Stomach (tissue), 4 donors: ENCODE results near the gene TMPRSS2.

Experiments used
- POLR2A ChIP-seq, 4 donors: fragments of 450-650 bp; IDR thresholded peaks; one replicate each; pipeline ENCODE4 v1.6.1; 2016; ENCODE audit warnings: antibody characterized with exemption in 4 of 4, control low read depth in 2 of 4, mild to moderate bottlenecking in 1 of 4, moderate library complexity in 1 of 4
- POLR2AphosphoS5 ChIP-seq, 3 donors: sonication (generic); formaldehyde crosslinking; IDR thresholded peaks; one replicate each; pipeline ENCODE4 v1.6.1; 2016; ENCODE audit warnings: antibody characterized with exemption in 3 of 3
- TF ChIP-seq, protein P1 (sequence below), 7 experiments: fragments of 450-650 bp in 4 of 7; fragments of 200-600 bp in 3 of 7; sonication (generic) in 3 of 7; IDR thresholded peaks; one replicate each; pipeline ENCODE4 v1.5.1; 2016 to 2019; ENCODE audit warnings: antibody characterized with exemption in 7 of 7, control low read depth in 2 of 7, mild to moderate bottlenecking in 1 of 7

DNA sequence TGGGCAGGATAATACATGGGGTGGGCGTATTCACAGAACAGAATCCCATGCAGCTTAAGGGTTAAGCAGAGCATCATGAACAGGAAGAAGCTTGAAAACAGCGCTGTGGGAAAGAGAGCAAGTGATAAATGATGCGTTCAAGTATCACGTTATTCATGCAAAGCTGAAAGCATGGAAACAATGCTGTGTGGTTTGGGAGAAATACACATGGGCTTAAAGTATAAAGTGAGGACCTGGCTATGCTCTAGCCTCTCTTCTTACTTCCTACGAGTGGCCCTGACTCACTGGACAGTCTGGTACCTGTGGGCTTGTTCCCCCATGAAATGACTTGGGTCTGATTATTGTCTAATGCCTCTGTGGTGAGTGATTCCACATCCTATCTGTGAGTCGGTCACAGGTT, 25.7 kb downstream of the TMPRSS2 start:
- TF ChIP-seq, protein P1, sequence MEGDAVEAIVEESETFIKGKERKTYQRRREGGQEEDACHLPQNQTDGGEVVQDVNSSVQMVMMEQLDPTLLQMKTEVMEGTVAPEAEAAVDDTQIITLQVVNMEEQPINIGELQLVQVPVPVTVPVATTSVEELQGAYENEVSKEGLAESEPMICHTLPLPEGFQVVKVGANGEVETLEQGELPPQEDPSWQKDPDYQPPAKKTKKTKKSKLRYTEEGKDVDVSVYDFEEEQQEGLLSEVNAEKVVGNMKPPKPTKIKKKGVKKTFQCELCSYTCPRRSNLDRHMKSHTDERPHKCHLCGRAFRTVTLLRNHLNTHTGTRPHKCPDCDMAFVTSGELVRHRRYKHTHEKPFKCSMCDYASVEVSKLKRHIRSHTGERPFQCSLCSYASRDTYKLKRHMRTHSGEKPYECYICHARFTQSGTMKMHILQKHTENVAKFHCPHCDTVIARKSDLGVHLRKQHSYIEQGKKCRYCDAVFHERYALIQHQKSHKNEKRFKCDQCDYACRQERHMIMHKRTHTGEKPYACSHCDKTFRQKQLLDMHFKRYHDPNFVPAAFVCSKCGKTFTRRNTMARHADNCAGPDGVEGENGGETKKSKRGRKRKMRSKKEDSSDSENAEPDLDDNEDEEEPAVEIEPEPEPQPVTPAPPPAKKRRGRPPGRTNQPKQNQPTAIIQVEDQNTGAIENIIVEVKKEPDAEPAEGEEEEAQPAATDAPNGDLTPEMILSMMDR (IDR thresholded peaks at IDR 0.05) = no peak
- TF ChIP-seq POLR2AphosphoS5 (IDR thresholded peaks at IDR 0.05) (peak in 1 of 3 donors; percentile 23), POLR2A (IDR thresholded peaks at IDR 0.05) (no peak)
